ENCODE results near the gene TNPO2. TPM values are rescaled to one million over a fixed set of nuclear protein-coding genes. Genes with fewer than 3 reads are reported as not detected.
A peak's percentile ranks its signal among the peaks of the same experiment; 100 is the strongest.

The TNPO2 gene
- total and polyA plus RNA-seq, 2 of the 13 experiments (the other 11 are each of a cell fraction or from before 2014, with no cell fraction given): 31.7 to 61.0 TPM

GRCh38 chr19:12681074-12681987 lies 42.4 kb downstream of the TNPO2 start, which contains the start of gene DHPS (continued):
- peak; percentile 66; the same call in 1 of the 2 replicates for TF ChIP-seq ARHGAP35 (CRISPR knock-in tag; IDR thresholded peaks at IDR 0.05; ENCODE audit: borderline replicate concordance)
- peak; percentile 62 for TF ChIP-seq SRSF1 (optimal IDR thresholded peaks at IDR 0.05; ENCODE audit: low read depth, low read length)
- TF ChIP-seq ZSCAN9 (CRISPR knock-in tag; IDR thresholded peaks at IDR 0.05; ENCODE audit: borderline replicate concordance): 0 out of 2 replicates have a peak, but pooled peaks have one; percentile 32
- 0 out of 2 replicates have a peak, but pooled peaks have one; percentile 47 for TF ChIP-seq SIN3B (IDR thresholded peaks at IDR 0.05; ENCODE audit: low read length)
- TF ChIP-seq SIX1 (CRISPR knock-in tag; IDR thresholded peaks at IDR 0.05; ENCODE audit: borderline replicate concordance): peak; percentile 8; the same call in 1 of the 2 replicates
- TF ChIP-seq DZIP1 (CRISPR knock-in tag; IDR thresholded peaks at IDR 0.05): no peak
- TF ChIP-seq TFE3 (CRISPR knock-in tag; IDR thresholded peaks at IDR 0.05): peak; percentile 84
- 0 out of 2 replicates have a peak, but pooled peaks have one; percentile 23 for TF ChIP-seq GATAD2A (CRISPR knock-in tag; IDR thresholded peaks at IDR 0.05)
- TF ChIP-seq KMT2B (CRISPR knock-in tag; IDR thresholded peaks at IDR 0.05): no peak
- TF ChIP-seq ZNF557 (CRISPR knock-in tag; IDR thresholded peaks at IDR 0.05): 0 out of 2 replicates have a peak, but pooled peaks have one; percentile 74
- no peak for TF ChIP-seq NONO (IDR thresholded peaks at IDR 0.05)
- TF ChIP-seq NONO (CRISPR knock-in tag; conservative IDR thresholded peaks at IDR 0.05): peak; percentile 85; the same call in 1 of the 2 replicates
- TF ChIP-seq ZNF564 (CRISPR knock-in tag; IDR thresholded peaks at IDR 0.05): 0 out of 2 replicates have a peak, but pooled peaks have one; percentile 66
- TF ChIP-seq ZNF224 (CRISPR knock-in tag; IDR thresholded peaks at IDR 0.05): peak; percentile 51; the same call in 1 of the 2 replicates
- peak; percentile 89 for TF ChIP-seq GATAD1 (CRISPR knock-in tag; IDR thresholded peaks at IDR 0.05)
- peak; percentile 69; the same call in 1 of the 2 replicates for TF ChIP-seq ZNF142 (CRISPR knock-in tag; IDR thresholded peaks at IDR 0.05)
- TF ChIP-seq TAF15 (IDR thresholded peaks at IDR 0.05; ENCODE audit: low read depth, low read length, poor library complexity, severe bottlenecking): no peak
- no peak for TF ChIP-seq HHEX (CRISPR knock-in tag; IDR thresholded peaks at IDR 0.05)
- TF ChIP-seq ISL2 (CRISPR knock-in tag; IDR thresholded peaks at IDR 0.05): peak; percentile 35; the same call in 1 of the 2 replicates
- peak; percentile 62; the same call in 1 of the 2 replicates for TF ChIP-seq ATF1 (CRISPR knock-in tag; IDR thresholded peaks at IDR 0.05)
